COLO668 (cell line): ENCODE data around the gene S100A11.

Source experiments
- DNase-seq: peaks from one replicate; lab custom pipeline; 2025; ENCODE audit not compliant: unreplicated experiment; lab: John Stamatoyannopoulos, UW

S100A11 gene

GRCh38 chr1:152003846-152004442 is 32.9 kb downstream of the S100A11 start:
- no peak for DNase-seq

- no peak for DNase-seq
Observed at GRCh38 chr1:152002960-152003359, 33.8 kb downstream of the S100A11 start.

- DNase-seq: peak; percentile 71
Observed at GRCh38 chr1:152001631-152002584, 34.9 kb downstream of the S100A11 start.

- DNase-seq: no peak
Observed at GRCh38 chr1:152000964-152001630, 35.7 kb downstream of the S100A11 start.

- no peak for DNase-seq
Observed at GRCh38 chr1:151998611-151999362, 38.0 kb downstream of the S100A11 start.

GRCh38 chr1:151997284-151997570 is 39.6 kb downstream of the S100A11 start:
- no peak for DNase-seq

GRCh38 chr1:151995774-151996173 is 41.0 kb downstream of the S100A11 start:
- DNase-seq: no peak

GRCh38 chr1:151994956-151995355 is 41.8 kb downstream of the S100A11 start:
- no peak for DNase-seq

GRCh38 chr1:151993734-151994496 is 42.9 kb downstream of the S100A11 start, which contains the start of gene S100A10:
TSS of gene S100A10 (minus strand) at chr1:151993859. CDS start at chr1:151986230, 7,629 bp downstream.
- peak; percentile 33 for DNase-seq

GRCh38 chr1:151993084-151993733 is 43.6 kb downstream of the S100A11 start:
- peak; percentile 14 for DNase-seq

- peak; percentile 53 for DNase-seq
Observed at GRCh38 chr1:151992303-151993083, 44.3 kb downstream of the S100A11 start.

- DNase-seq: no peak
Observed at GRCh38 chr1:151991663-151992302, 45.0 kb downstream of the S100A11 start.

- DNase-seq: peak; percentile 20
Observed at GRCh38 chr1:151990856-151991198, 46.0 kb downstream of the S100A11 start.

- no peak for DNase-seq
Observed at GRCh38 chr1:151990058-151990855, 46.5 kb downstream of the S100A11 start.

GRCh38 chr1:151989211-151989862 is 47.5 kb downstream of the S100A11 start:
- DNase-seq: no peak

- DNase-seq: no peak
Observed at GRCh38 chr1:151988405-151988923, 48.3 kb downstream of the S100A11 start.
